Subcutaneous adipose tissue (tissue), 4 donors: ENCODE results near the gene CDH12. TPM values are rescaled to one million over a fixed set of nuclear protein-coding genes. Genes with fewer than 3 reads are reported as not detected.

Experiments
- CTCF ChIP-seq: fragments of 450-650 bp; IDR thresholded peaks from one replicate; pipeline ENCODE4 v1.5.1; 2016; ENCODE audit warnings: low read depth, mild to moderate bottlenecking, control low read depth, antibody characterized with exemption, moderate library complexity
- total RNA-seq, 4 donors: library from RNA; depleted of rRNA; stranded (reverse); fragments of >200 nt; gene quantifications; one replicate each; pipeline ENCODE4 v1.1.0, GENCODE V29; 2016

The CDH12 gene
- total RNA-seq, 4 donors from 2014 or later = 0.17 to 0.44 TPM; not detected in 2

DNA sequence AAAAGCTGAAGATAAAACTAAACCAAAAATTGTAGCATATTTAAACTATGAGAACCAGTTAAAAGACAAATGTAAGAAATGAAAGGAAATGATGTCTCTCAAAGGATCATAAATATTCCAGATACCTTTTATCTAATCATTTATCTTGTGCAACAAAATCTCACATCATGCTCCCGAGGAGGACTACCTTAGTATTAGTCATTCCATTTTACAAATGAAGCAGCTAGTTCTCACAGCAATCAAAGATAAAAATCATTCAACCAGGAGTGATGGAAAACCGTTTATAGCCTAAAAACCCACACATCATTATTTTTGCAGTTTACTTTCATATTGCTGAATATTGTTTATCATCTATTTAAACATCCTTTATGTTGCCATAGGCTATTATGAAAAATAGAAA lies 190.0 kb downstream of the CDH12 start:
- no peak for TF ChIP-seq CTCF

GRCh38 chr5:22662391-22662790 lies 190.8 kb downstream of the CDH12 start:
- TF ChIP-seq CTCF = no peak

- no peak for TF ChIP-seq CTCF
These were observed 201.8 kb downstream of the CDH12 start for GRCh38 chr5:22651355-22651754.

DNA sequence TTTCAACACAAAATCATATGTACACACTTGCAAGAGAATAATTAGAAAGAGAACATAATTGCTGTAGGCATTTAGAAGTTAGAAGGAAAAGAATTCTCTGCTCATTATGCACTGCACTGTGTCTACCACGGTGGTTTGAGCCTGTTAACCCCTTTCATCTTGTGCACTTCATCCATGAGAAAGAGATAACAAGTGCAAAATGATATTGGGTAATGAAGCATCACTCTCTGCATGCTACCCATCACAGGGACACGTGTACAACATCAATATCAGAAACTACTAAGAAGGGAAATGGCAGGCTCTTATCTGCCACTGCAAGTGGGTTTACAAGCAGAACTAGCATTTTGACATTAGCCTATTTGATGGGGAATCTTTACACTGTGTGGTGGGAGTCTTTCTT lies 202.6 kb downstream of the CDH12 start:
- TF ChIP-seq CTCF = no peak

DNA sequence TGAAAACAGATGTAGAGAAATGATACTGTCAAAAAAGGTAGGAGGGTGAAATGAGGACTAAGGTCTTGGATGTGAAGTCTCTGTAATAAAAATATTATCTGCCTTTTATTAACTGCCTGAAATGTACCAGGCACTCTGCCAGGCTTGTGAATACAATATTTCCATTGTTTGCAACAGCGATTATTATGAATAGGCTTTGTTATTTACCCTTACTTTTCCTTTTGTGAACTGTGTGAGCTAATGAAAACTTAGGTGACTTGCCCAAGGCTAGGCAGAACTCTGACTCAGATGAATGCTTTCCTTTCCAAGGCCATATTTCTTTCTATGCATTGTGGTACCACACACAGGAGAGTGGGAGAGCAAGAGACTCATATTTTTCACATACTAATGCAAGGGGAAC lies 204.1 kb downstream of the CDH12 start:
- no peak for TF ChIP-seq CTCF

- no peak for TF ChIP-seq CTCF
These were observed 208.3 kb downstream of the CDH12 start for GRCh38 chr5:22644859-22645258.

DNA sequence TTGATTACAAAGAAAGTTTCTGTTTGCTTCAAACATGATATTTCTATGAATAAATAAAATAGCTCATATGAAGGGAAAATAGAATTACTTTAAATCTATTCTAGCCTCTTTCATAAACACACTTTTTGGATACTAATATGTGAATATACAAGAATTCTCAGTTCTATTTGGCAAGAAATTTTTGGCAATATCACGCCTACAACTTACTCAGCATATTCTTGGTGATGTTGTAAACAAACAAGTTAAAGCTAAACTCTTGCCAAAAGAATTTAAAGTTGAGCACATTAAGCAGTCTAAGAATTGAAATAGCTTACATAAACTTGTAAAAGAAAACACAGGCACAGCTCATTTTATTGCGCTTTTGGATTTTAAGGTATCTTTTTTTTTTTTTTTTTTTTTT lies 209.8 kb downstream of the CDH12 start:
- TF ChIP-seq CTCF = no peak
